ENCODE results near the gene COL16A1.

- TF ChIP-seq GATA3 (IDR thresholded peaks at IDR 0.05; ENCODE audit: low read depth, low read length), result no peak
- no peak for TF ChIP-seq GATA2 (IDR thresholded peaks at IDR 0.05; ENCODE audit: low read depth, low read length)
These were observed 64.3 kb downstream of the COL16A1 start for GRCh38 chr1:31639543-31639942.

Data from SH-SY5Y (cell line).